Aorta (tissue), 5 donors: Measurements from ENCODE around the gene ANKRD44. TPM values are rescaled to one million over a fixed set of nuclear protein-coding genes. Genes with fewer than 3 reads are reported as not detected.

Experiments used
- ATAC-seq: fragments of 200-7000 bp; cut with Tn5 transposase; one replicate; pipeline ENCODE4 v1.9.1; 2022; ENCODE audit warnings: moderate library complexity; ENCODE audit not compliant: low FRiP score
- DNase-seq, 2 donors: peaks; one replicate each; pipeline ENCODE4 v3.0.0-alpha.2; 2020
- H3K27ac ChIP-seq, 2 donors: one replicate each; pipeline ENCODE4 v1.5.1; 2013; ENCODE audit warnings: low read length in 2 of 2, mild to moderate bottlenecking in 2 of 2, moderate library complexity in 2 of 2, control low read depth in 1 of 2, inconsistent platforms in 1 of 2, low read depth in 1 of 2
- H3K27me3 ChIP-seq, 2 donors: one replicate each; pipeline ENCODE4 v1.6.1; 2013; ENCODE audit warnings: control low read depth in 1 of 2, low read length in 1 of 2, mild to moderate bottlenecking in 1 of 2, moderate library complexity in 1 of 2; ENCODE audit not compliant: insufficient read depth in 2 of 2, control insufficient read depth in 1 of 2
- H3K36me3 ChIP-seq, 2 donors: one replicate each; pipeline ENCODE4 v1.6.1; 2013; ENCODE audit warnings: control low read depth in 1 of 2, low read length in 1 of 2, mild to moderate bottlenecking in 1 of 2; ENCODE audit not compliant: insufficient read depth in 2 of 2, control insufficient read depth in 1 of 2
- H3K4me1 ChIP-seq, 2 donors: one replicate each; pipeline ENCODE4 v1.6.1; 2013; ENCODE audit warnings: low read length in 2 of 2, control low read depth in 1 of 2, mild to moderate bottlenecking in 1 of 2, moderate library complexity in 1 of 2; ENCODE audit not compliant: insufficient read depth in 2 of 2, control insufficient read depth in 1 of 2
- H3K4me3 ChIP-seq, 2 donors: one replicate each; pipeline ENCODE4 v1.5.1; 2013; ENCODE audit warnings: low read length in 2 of 2, control low read depth in 1 of 2, mild to moderate bottlenecking in 1 of 2
- H3K9me3 ChIP-seq: one replicate; pipeline ENCODE4 v1.6.1; 2013; ENCODE audit warnings: mild to moderate bottlenecking, low read length; ENCODE audit not compliant: control insufficient read depth
- whole genome bisulfite sequencing, 2 donors: extraction: QIAGEN DNeasy Blood & Tissue Kit; methylation state at CpG; one replicate each; pipeline ENCODE4 v1.1.7; 2013; 5-methylcytosine and 5-hydroxymethylcytosine counted together
- intact Hi-C, 2 donors: fragments of 100-400 bp; cut with DNase I; formaldehyde crosslinking; loops; one replicate each; pipeline versions ENCODE4 v1.14.2 to v1.15.0; 2022
- polyA plus RNA-seq, 2 donors: library from polyadenylated mRNA; stranded (reverse); fragments of 200-250 nt; gene quantifications; one replicate each; pipeline ENCODE4 v1.2.3, GENCODE V29; 2013
- total RNA-seq, 2 donors: library from RNA; stranded (reverse); fragmentation: NEBNext Ultra II Directional; extraction: Animal tissue kit (Norgen Biotek cat#: 25700); gene quantifications; one replicate each; pipeline ENCODE4 v1.2.1, GENCODE V29; 2021
- donor health status: healthy with polysubstance abuse.
- donor health status: Bipolar disorder and iron deficiency.
- donor health status: DM: no; HTN: no; CAD: no.
- donor health status: DM: no; HTN: no; CAD: no.
- donor health status: DM: yes; HTN: yes; CAD: no.

Gene ANKRD44
- total and polyA plus RNA-seq, 4 donors, result 4.5 to 62.6 (median 33.8) TPM

- H3K27me3 ChIP-seq, result no peaks in the 10 kb centered on the region
- H3K4me1 ChIP-seq, result peaks cover 6 to 7% of the 10 kb centered on the region in 2 donors
- WGBS, 2 donors, result 71 to 88% methylated on average over 5 of the region's 5 CpGs
- no peaks in the 10 kb centered on the region for H3K36me3 ChIP-seq
- ATAC-seq (no peak), DNase-seq (no peak)
- H3K9me3 ChIP-seq, result no peaks in the 10 kb centered on the region
- no peak overlapping the region for H3K27ac ChIP-seq
- intact Hi-C loops, result no loop called here
- H3K4me3 ChIP-seq, result no peak overlapping the region
Observed at GRCh38 chr2:197265924-197266323, 44.7 kb downstream of the ANKRD44 start.

GRCh38 chr2:197265036-197265435 is 45.5 kb downstream of the ANKRD44 start:
- no peaks in the 10 kb centered on the region for H3K36me3 ChIP-seq
- no peak overlapping the region for H3K27ac ChIP-seq
- H3K4me3 ChIP-seq, result no peak overlapping the region
- DNase-seq, result no peak
- no peaks in the 10 kb centered on the region for H3K27me3 ChIP-seq
- intact Hi-C loops, result no loop called here
- WGBS, 2 donors, result 63 to 69% methylated on average over 4 of the region's 4 CpGs
- H3K4me1 ChIP-seq, result peaks cover 6 to 7% of the 10 kb centered on the region in 2 donors
- no peaks in the 10 kb centered on the region for H3K9me3 ChIP-seq
- no peak for ATAC-seq

GRCh38 chr2:197264332-197264731 is 46.2 kb downstream of the ANKRD44 start:
- Histone ChIP-seq H3K4me1 (no peaks in the 10 kb centered on the region), H3K4me3 (no peak overlapping the region), H3K36me3 (no peaks in the 10 kb centered on the region), H3K27ac (no peak overlapping the region), H3K9me3 (no peaks in the 10 kb centered on the region), H3K27me3 (no peaks in the 10 kb centered on the region)
- ATAC-seq (no peak), DNase-seq (no peak)
- intact Hi-C loops, result no loop called here
- WGBS, 2 donors, result 65 to 70% methylated on average over 5 of the region's 5 CpGs

- Histone ChIP-seq H3K27me3 (no peaks in the 10 kb centered on the region), H3K36me3 (no peaks in the 10 kb centered on the region), H3K27ac (no peak overlapping the region), H3K4me1 (no peaks in the 10 kb centered on the region), H3K4me3 (no peak overlapping the region), H3K9me3 (no peaks in the 10 kb centered on the region)
- ATAC-seq, result no peak
- no peak for DNase-seq
- intact Hi-C loops, result no loop called here
- WGBS, 2 donors, result 96 to 97% methylated on average over 9 of the region's 9 CpGs
Observed at GRCh38 chr2:197263077-197263476, 47.5 kb downstream of the ANKRD44 start.

- no peaks in the 10 kb centered on the region for H3K9me3 ChIP-seq
- intact Hi-C loops, result no loop called here
- H3K27ac ChIP-seq, result no peak overlapping the region
- ATAC-seq (peak; percentile 48), DNase-seq (no peak)
- 46 to 47% methylated on average over 6 of the region's 6 CpGs for WGBS, 2 donors
- H3K27me3 ChIP-seq, result no peaks in the 10 kb centered on the region
- H3K36me3 ChIP-seq, result no peaks in the 10 kb centered on the region
- H3K4me3 ChIP-seq, result no peak overlapping the region
- H3K4me1 ChIP-seq, result no peaks in the 10 kb centered on the region
Observed at GRCh38 chr2:197261808-197262226, 48.8 kb downstream of the ANKRD44 start.

GRCh38 chr2:197259470-197259999 is 51.0 kb downstream of the ANKRD44 start:
- DNase-seq, result no peak
- intact Hi-C loops, result loop anchor here in 1 of 2 donors (10.0 kb wide), 1 partner anchor 45 kb away; no protein-coding TSS in a partner anchor
- H3K27ac ChIP-seq, result no peak overlapping the region
- WGBS, 2 donors, result 80% methylated on average over 3 of the region's 3 CpGs
- no peak overlapping the region for H3K4me3 ChIP-seq
- H3K27me3 ChIP-seq, result no peaks in the 10 kb centered on the region
- peaks cover 0 to 2% of the 10 kb centered on the region in 2 donors for H3K4me1 ChIP-seq
- ATAC-seq, result no peak
- H3K9me3 ChIP-seq, result no peaks in the 10 kb centered on the region
- H3K36me3 ChIP-seq, result no peaks in the 10 kb centered on the region

- Histone ChIP-seq H3K27ac (no peak overlapping the region), H3K9me3 (no peaks in the 10 kb centered on the region), H3K4me1 (peaks cover 0 to 2% of the 10 kb centered on the region in 2 donors), H3K4me3 (no peak overlapping the region), H3K36me3 (no peaks in the 10 kb centered on the region), H3K27me3 (no peaks in the 10 kb centered on the region)
- intact Hi-C loops, result loop anchor here in 1 of 2 donors (10.0 kb wide), 1 partner anchor 46 kb away; no protein-coding TSS in a partner anchor
- WGBS, 2 donors, result 70 to 73% methylated on average over 2 of the region's 2 CpGs
- ATAC-seq, result no peak
- no peak for DNase-seq
Observed at GRCh38 chr2:197258580-197258979, 52.0 kb downstream of the ANKRD44 start.

- no peaks in the 10 kb centered on the region for H3K9me3 ChIP-seq
- DNase-seq, result no peak
- no peak overlapping the region for H3K27ac ChIP-seq
- H3K36me3 ChIP-seq, result no peaks in the 10 kb centered on the region
- no peaks in the 10 kb centered on the region for H3K27me3 ChIP-seq
- no peak overlapping the region for H3K4me3 ChIP-seq
- intact Hi-C loops, result loop anchor here in 1 of 2 donors (10.0 kb wide), 1 partner anchor 48 kb away; no protein-coding TSS in a partner anchor
- 63 to 82% methylated on average over 2 of the region's 2 CpGs for WGBS, 2 donors
- no peak for ATAC-seq
- peaks cover 0 to 2% of the 10 kb centered on the region in 2 donors for H3K4me1 ChIP-seq
Observed at GRCh38 chr2:197256547-197257170, 53.9 kb downstream of the ANKRD44 start.

- Histone ChIP-seq H3K27ac (no peak overlapping the region), H3K27me3 (no peaks in the 10 kb centered on the region), H3K4me3 (no peak overlapping the region), H3K9me3 (no peaks in the 10 kb centered on the region), H3K36me3 (no peaks in the 10 kb centered on the region), H3K4me1 (peaks cover 0 to 2% of the 10 kb centered on the region in 2 donors)
- intact Hi-C loops, result loop anchor here in 1 of 2 donors (10.0 kb wide), 1 partner anchor 49 kb away; no protein-coding TSS in a partner anchor
- DNase-seq (no peak), ATAC-seq (peak; percentile 43)
Observed at GRCh38 chr2:197256021-197256420, 54.6 kb downstream of the ANKRD44 start.
